ENCODE data around the gene IFITM5. TPM values are rescaled to one million over a fixed set of nuclear protein-coding genes. Genes with fewer than 3 reads are reported as not detected.

IFITM5 gene
- total RNA-seq, 1 experiment from 2014 or later = not detected

DNA sequence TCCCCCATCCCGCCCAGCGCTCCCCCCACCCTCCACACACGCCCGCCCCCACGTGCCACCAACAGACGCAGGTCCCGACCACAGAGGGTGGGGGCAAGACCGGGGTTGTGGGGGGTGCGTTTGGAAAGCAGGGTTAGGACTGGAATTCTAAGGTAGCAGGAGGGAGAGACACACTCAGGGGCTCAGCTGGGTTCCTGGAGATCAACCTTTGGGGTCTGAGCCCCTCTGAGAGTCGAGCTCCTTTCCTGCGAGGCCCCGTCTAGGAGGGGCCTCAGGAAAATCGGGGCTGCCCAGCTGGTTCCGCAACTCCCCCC lies 10.0 kb downstream of the IFITM5 start:
- BruUV-seq (replicated peaks) = no TSS peak
- POLR2A ChIA-PET = interaction anchor here (0.7 to 1.1 kb wide), 2 partner anchors 9 to 19 kb away, joined by 3 to 7 read pairs; no protein-coding TSS in a partner anchor

DNA sequence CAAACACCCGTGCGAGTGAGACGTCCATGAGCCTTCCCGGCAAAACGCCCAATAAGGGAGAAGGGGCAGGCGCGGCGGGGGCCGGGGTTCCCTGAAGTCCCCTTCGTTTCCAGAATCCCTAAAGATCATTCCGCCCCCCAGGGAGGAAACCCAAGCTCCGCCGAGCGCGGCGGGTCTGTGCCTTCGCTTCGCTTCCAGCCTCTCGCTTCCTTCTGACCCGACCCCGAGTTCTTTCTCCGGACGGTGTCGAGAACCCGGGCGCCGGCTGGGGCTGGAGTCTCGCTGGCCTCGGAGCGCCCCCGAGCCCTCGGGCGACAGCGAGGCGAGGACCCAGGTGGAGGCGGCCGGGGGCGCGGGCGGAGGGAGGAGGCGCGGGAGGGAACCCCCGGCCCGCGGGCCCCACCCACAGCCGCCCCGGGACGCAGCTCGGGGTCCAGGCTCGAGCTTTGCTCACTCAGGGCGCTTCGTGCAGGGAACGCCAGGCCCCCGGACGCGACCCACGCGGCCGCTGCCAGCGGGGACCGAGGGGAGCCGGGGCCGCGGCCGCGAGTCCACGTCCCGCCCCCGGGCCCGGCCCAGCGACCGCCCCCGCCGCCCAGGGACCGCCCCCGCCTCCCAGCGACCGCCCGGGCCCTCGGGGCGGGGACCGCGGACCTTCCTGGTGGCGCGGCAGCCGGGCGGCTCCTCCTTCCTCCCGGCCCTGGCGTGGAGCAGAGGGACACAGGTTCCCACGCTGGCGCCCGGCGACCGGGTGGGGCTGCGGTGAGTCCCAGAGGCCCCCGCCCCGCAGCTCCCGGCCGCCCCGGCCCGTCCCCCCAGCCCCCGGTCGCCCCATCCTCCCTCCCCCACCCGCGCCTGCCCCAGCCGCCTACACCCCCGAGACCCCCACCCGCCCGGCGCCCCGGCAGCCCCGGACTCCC lies 10.6 kb downstream of the IFITM5 start, which contains the start of gene PGGHG:
Gene PGGHG, plus strand, starts transcription at position 649 of the 920 bp plus-strand sequence. CDS start 691 bp downstream, outside the sequence.
- Histone ChIP-seq H3K4me3 (ENCODE audit: low read depth in 2 of 2, low read length in 2 of 2) (peak within 1 kb of the TSS; percentile 68 to 83), H3K27me3 (ENCODE audit: control insufficient read depth, insufficient read depth, low read length) (no peaks in the 10 kb centered on the region), H3K4me1 (ENCODE audit: control insufficient read depth, insufficient read depth, low read length) (peaks cover 26% of the 10 kb centered on the region), H3K27ac (ENCODE audit: low read length) (peak within 1 kb of the TSS; percentile 86), H3K9me3 (ENCODE audit: control insufficient read depth, insufficient read depth, low read depth, low read length) (no peaks in the 10 kb centered on the region), H3K36me3 (ENCODE audit: control insufficient read depth, insufficient read depth, low read length) (no peaks in the 10 kb centered on the region)
- POLR2A ChIA-PET = interaction anchor here (0.7 to 1.1 kb wide), 2 partner anchors 8 to 20 kb away, joined by 3 to 7 read pairs; no protein-coding TSS in a partner anchor
- BruUV-seq (replicated peaks) = no TSS peak
- DNase-seq (ENCODE audit: low read depth, low spot score) (no peak), ATAC-seq (peak; percentile 84)
- in situ Hi-C loops (cut with HindIII; ENCODE audit: low pct_unique_long_range_greater_than_20kb, low sequenced_read_pairs) = no loop called here
- intact Hi-C loops (cut with micrococcal nuclease; ENCODE audit: unreplicated experiment) = no loop called here
- CTCF ChIA-PET = interaction anchor here (0.5 kb wide), 1 partner anchor 118 kb away, joined by 3 read pairs; no protein-coding TSS in a partner anchor
- TF ChIP-seq POLR2AphosphoS5 (IDR thresholded peaks at IDR 0.05; ENCODE audit: low read depth, low read length) = peak; percentile 25; the same call in 1 of the 2 replicates
- peak; percentile 69; the same call in 1 of the 2 replicates for TF ChIP-seq SIN3A (IDR thresholded peaks at IDR 0.05; ENCODE audit: borderline replicate concordance, insufficient read depth, low read depth, low read length)
- TF ChIP-seq, protein P1, sequence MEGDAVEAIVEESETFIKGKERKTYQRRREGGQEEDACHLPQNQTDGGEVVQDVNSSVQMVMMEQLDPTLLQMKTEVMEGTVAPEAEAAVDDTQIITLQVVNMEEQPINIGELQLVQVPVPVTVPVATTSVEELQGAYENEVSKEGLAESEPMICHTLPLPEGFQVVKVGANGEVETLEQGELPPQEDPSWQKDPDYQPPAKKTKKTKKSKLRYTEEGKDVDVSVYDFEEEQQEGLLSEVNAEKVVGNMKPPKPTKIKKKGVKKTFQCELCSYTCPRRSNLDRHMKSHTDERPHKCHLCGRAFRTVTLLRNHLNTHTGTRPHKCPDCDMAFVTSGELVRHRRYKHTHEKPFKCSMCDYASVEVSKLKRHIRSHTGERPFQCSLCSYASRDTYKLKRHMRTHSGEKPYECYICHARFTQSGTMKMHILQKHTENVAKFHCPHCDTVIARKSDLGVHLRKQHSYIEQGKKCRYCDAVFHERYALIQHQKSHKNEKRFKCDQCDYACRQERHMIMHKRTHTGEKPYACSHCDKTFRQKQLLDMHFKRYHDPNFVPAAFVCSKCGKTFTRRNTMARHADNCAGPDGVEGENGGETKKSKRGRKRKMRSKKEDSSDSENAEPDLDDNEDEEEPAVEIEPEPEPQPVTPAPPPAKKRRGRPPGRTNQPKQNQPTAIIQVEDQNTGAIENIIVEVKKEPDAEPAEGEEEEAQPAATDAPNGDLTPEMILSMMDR (IDR thresholded peaks at IDR 0.05) = no peak

More for the DNA sequence above, 10.0 kb downstream of the IFITM5 start:
- H3K4me3 ChIP-seq (ENCODE audit: low read depth in 2 of 2, low read length in 2 of 2) = peak overlapping the region; percentile 38 to 56
- CTCF ChIA-PET = interaction anchor here (0.5 to 0.6 kb wide), 2 partner anchors 73 to 118 kb away, joined by 3 read pairs; no protein-coding TSS in a partner anchor
- no peaks in the 10 kb centered on the region for H3K9me3 ChIP-seq (ENCODE audit: control insufficient read depth, insufficient read depth, low read depth, low read length)
- no peak for DNase-seq (ENCODE audit: low read depth, low spot score)
- intact Hi-C loops (cut with micrococcal nuclease; ENCODE audit: unreplicated experiment) = no loop called here
- peak overlapping the region; percentile 86 for H3K27ac ChIP-seq (ENCODE audit: low read length)
- TF ChIP-seq POLR2AphosphoS5 (IDR thresholded peaks at IDR 0.05; ENCODE audit: low read depth, low read length) (no peak), TCF7L2 (IDR thresholded peaks at IDR 0.05; ENCODE audit: low read depth, low read length) (no peak), SIN3A (IDR thresholded peaks at IDR 0.05; ENCODE audit: borderline replicate concordance, insufficient read depth, low read depth, low read length) (no peak)
- TF ChIP-seq, protein P2, sequence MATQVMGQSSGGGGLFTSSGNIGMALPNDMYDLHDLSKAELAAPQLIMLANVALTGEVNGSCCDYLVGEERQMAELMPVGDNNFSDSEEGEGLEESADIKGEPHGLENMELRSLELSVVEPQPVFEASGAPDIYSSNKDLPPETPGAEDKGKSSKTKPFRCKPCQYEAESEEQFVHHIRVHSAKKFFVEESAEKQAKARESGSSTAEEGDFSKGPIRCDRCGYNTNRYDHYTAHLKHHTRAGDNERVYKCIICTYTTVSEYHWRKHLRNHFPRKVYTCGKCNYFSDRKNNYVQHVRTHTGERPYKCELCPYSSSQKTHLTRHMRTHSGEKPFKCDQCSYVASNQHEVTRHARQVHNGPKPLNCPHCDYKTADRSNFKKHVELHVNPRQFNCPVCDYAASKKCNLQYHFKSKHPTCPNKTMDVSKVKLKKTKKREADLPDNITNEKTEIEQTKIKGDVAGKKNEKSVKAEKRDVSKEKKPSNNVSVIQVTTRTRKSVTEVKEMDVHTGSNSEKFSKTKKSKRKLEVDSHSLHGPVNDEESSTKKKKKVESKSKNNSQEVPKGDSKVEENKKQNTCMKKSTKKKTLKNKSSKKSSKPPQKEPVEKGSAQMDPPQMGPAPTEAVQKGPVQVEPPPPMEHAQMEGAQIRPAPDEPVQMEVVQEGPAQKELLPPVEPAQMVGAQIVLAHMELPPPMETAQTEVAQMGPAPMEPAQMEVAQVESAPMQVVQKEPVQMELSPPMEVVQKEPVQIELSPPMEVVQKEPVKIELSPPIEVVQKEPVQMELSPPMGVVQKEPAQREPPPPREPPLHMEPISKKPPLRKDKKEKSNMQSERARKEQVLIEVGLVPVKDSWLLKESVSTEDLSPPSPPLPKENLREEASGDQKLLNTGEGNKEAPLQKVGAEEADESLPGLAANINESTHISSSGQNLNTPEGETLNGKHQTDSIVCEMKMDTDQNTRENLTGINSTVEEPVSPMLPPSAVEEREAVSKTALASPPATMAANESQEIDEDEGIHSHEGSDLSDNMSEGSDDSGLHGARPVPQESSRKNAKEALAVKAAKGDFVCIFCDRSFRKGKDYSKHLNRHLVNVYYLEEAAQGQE (IDR thresholded peaks at IDR 0.05; ENCODE audit: insufficient read depth in 1 of 2, low read depth in 2 of 2, low read length in 1 of 2) = no peak
- TF ChIP-seq, protein P1 (IDR thresholded peaks at IDR 0.05) = no peak
- in situ Hi-C loops (cut with HindIII; ENCODE audit: low pct_unique_long_range_greater_than_20kb, low sequenced_read_pairs) = no loop called here
- no peaks in the 10 kb centered on the region for H3K27me3 ChIP-seq (ENCODE audit: control insufficient read depth, insufficient read depth, low read length)
- peaks cover 29% of the 10 kb centered on the region for H3K4me1 ChIP-seq (ENCODE audit: control insufficient read depth, insufficient read depth, low read length)
- no peaks in the 10 kb centered on the region for H3K36me3 ChIP-seq (ENCODE audit: control insufficient read depth, insufficient read depth, low read length)
- no peak; the same call in 1 of the 2 replicates for ATAC-seq
